ENCODE results near the gene BRD7. TPM values are rescaled to one million over a fixed set of nuclear protein-coding genes. Genes with fewer than 3 reads are reported as not detected.

BRD7 gene
- total RNA-seq, 1 donor from 2014 or later: 80.8 TPM

GRCh38 chr16:50390371-50390771 is 21.6 kb upstream of the BRD7 start:
- H3K36me3 Mint-ChIP-seq (ENCODE audit: unreplicated experiment): no peaks in the 10 kb centered on the region
- H3K4me1 Mint-ChIP-seq (ENCODE audit: low read depth, unreplicated experiment): peaks cover 23% of the 10 kb centered on the region
- peaks cover 12% of the 10 kb centered on the region for H3K27me3 Mint-ChIP-seq (ENCODE audit: unreplicated experiment)
- H3K27ac Mint-ChIP-seq (ENCODE audit: unreplicated experiment): no peak overlapping the region
- H3K9me3 Mint-ChIP-seq (ENCODE audit: unreplicated experiment): no peaks in the 10 kb centered on the region
- TF ChIP-seq CTCF (IDR thresholded peaks at IDR 0.05; ENCODE audit: partially characterized antibody, unreplicated experiment): no peak
- no peak for DNase-seq
- no peak overlapping the region for H3K4me3 Mint-ChIP-seq (ENCODE audit: unreplicated experiment)

- Mint-ChIP-seq H3K27ac (ENCODE audit: unreplicated experiment) (no peak overlapping the region), H3K36me3 (ENCODE audit: unreplicated experiment) (no peaks in the 10 kb centered on the region), H3K4me3 (ENCODE audit: unreplicated experiment) (no peak overlapping the region), H3K27me3 (ENCODE audit: unreplicated experiment) (peaks cover 8% of the 10 kb centered on the region), H3K9me3 (ENCODE audit: unreplicated experiment) (no peaks in the 10 kb centered on the region), H3K4me1 (ENCODE audit: low read depth, unreplicated experiment) (peaks cover 23% of the 10 kb centered on the region)
- no peak for DNase-seq
- no peak for TF ChIP-seq CTCF (IDR thresholded peaks at IDR 0.05; ENCODE audit: partially characterized antibody, unreplicated experiment)
Measured at GRCh38 chr16:50389900-50390299, 21.1 kb upstream of the BRD7 start.

- H3K4me1 Mint-ChIP-seq (ENCODE audit: low read depth, unreplicated experiment): peaks cover 23% of the 10 kb centered on the region
- peaks cover 8% of the 10 kb centered on the region for H3K27me3 Mint-ChIP-seq (ENCODE audit: unreplicated experiment)
- H3K36me3 Mint-ChIP-seq (ENCODE audit: unreplicated experiment): no peaks in the 10 kb centered on the region
- DNase-seq: no peak
- peaks cover 2% of the 10 kb centered on the region for H3K9me3 Mint-ChIP-seq (ENCODE audit: unreplicated experiment)
- no peak overlapping the region for H3K4me3 Mint-ChIP-seq (ENCODE audit: unreplicated experiment)
- no peak for TF ChIP-seq CTCF (IDR thresholded peaks at IDR 0.05; ENCODE audit: partially characterized antibody, unreplicated experiment)
- no peak overlapping the region for H3K27ac Mint-ChIP-seq (ENCODE audit: unreplicated experiment)
Measured at GRCh38 chr16:50388496-50388895, 19.7 kb upstream of the BRD7 start.

GRCh38 chr16:50386774-50387173 is 18.0 kb upstream of the BRD7 start:
- H3K4me1 Mint-ChIP-seq (ENCODE audit: low read depth, unreplicated experiment): peaks cover 20% of the 10 kb centered on the region
- H3K9me3 Mint-ChIP-seq (ENCODE audit: unreplicated experiment): peaks cover 2% of the 10 kb centered on the region
- H3K27ac Mint-ChIP-seq (ENCODE audit: unreplicated experiment): peak overlapping the region; percentile 4
- peak; percentile 36 for DNase-seq
- H3K4me3 Mint-ChIP-seq (ENCODE audit: unreplicated experiment): no peak overlapping the region
- no peak for TF ChIP-seq CTCF (IDR thresholded peaks at IDR 0.05; ENCODE audit: partially characterized antibody, unreplicated experiment)
- no peaks in the 10 kb centered on the region for H3K36me3 Mint-ChIP-seq (ENCODE audit: unreplicated experiment)
- peaks cover 11% of the 10 kb centered on the region for H3K27me3 Mint-ChIP-seq (ENCODE audit: unreplicated experiment)

GRCh38 chr16:50386139-50386538 is 17.4 kb upstream of the BRD7 start:
- Mint-ChIP-seq H3K27ac (ENCODE audit: unreplicated experiment) (peak overlapping the region; percentile 59), H3K9me3 (ENCODE audit: unreplicated experiment) (peaks cover 2% of the 10 kb centered on the region), H3K4me3 (ENCODE audit: unreplicated experiment) (no peak overlapping the region), H3K4me1 (ENCODE audit: low read depth, unreplicated experiment) (peaks cover 20% of the 10 kb centered on the region), H3K27me3 (ENCODE audit: unreplicated experiment) (peaks cover 11% of the 10 kb centered on the region), H3K36me3 (ENCODE audit: unreplicated experiment) (no peaks in the 10 kb centered on the region)
- no peak for DNase-seq
- TF ChIP-seq CTCF (IDR thresholded peaks at IDR 0.05; ENCODE audit: partially characterized antibody, unreplicated experiment): no peak

Measured in glutamatergic neuron (in vitro differentiated cells).